ENCODE results near the gene AOC2. TPM values are rescaled to one million over a fixed set of nuclear protein-coding genes. Genes with fewer than 3 reads are reported as not detected.

AOC2 gene
- total and polyA plus RNA-seq, 2 of the 13 experiments (the other 11 are each of a cell fraction or from before 2014, with no cell fraction given) = 1.2 to 3.3 TPM

DNA sequence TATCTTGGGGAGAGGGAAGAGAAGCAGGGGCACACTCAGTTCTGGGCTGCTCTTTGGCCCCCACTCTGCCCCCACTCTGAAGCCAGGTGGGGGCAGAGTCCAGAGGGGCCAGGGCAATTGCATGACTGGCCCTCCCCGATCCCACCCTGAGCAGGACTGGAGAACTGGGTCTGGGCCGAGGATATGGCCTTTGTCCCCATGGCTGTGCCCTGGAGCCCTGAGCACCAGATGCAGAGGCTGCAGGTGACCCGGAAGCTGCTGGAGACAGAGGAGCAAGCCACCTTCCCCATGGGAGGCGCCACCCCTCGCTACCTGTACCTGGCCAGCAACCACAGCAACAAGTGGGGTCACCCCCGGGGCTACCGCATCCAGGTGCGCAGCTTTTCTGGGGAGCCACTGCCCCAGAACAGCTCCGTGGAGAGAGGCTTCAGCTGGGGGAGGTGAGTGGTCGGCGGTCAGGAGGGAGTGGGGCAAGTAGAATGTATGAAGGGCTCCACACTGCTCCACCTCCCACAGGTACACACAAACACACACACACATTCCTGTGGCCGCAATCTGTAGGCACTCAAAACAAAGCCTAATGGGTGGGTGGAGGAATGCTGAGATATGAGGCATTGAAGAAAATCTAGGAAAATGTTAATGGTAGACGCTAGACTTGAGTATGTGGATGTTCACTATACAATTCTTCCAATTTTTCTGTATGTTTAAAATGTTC, 28.0 kb downstream of the AOC2 start (continued):
- TF ChIP-seq HDAC2 (CRISPR knock-in tag; IDR thresholded peaks at IDR 0.05) (no peak), HMG20A (CRISPR knock-in tag; IDR thresholded peaks at IDR 0.05; ENCODE audit: borderline replicate concordance) (no peak), SRSF4 (IDR thresholded peaks at IDR 0.05; ENCODE audit: low read depth, low read length, poor library complexity, severe bottlenecking) (no peak), HNRNPUL1 (IDR thresholded peaks at IDR 0.05; ENCODE audit: low read depth, low read length) (no peak), ZBTB3 (CRISPR knock-in tag; IDR thresholded peaks at IDR 0.05; ENCODE audit: borderline replicate concordance, low read depth) (no peak), HNF4G (IDR thresholded peaks at IDR 0.05; ENCODE audit: borderline replicate concordance, low read depth, low read length) (peak; percentile 69), HNF4G (CRISPR knock-in tag; IDR thresholded peaks at IDR 0.05; ENCODE audit: borderline replicate concordance, low read depth) (peak; percentile 45; the same call in 1 of the 2 replicates), MYNN (CRISPR knock-in tag; IDR thresholded peaks at IDR 0.05; ENCODE audit: low read depth) (no peak), ZNF549 (CRISPR knock-in tag; IDR thresholded peaks at IDR 0.05) (no peak), POGZ (CRISPR knock-in tag; IDR thresholded peaks at IDR 0.05) (no peak), ZNF790 (CRISPR knock-in tag; IDR thresholded peaks at IDR 0.05; ENCODE audit: borderline replicate concordance) (no peak), ZNF772 (CRISPR knock-in tag; IDR thresholded peaks at IDR 0.05) (0 out of 2 replicates have a peak, but pooled peaks have one; percentile 27), NFE2L1 (CRISPR knock-in tag; IDR thresholded peaks at IDR 0.05; ENCODE audit: borderline replicate concordance) (no peak), MIXL1 (CRISPR knock-in tag; IDR thresholded peaks at IDR 0.05) (no peak), NCOA1 (CRISPR knock-in tag; IDR thresholded peaks at IDR 0.05) (no peak), ZSCAN29 (CRISPR knock-in tag; conservative IDR thresholded peaks at IDR 0.05) (no peak), MTA1 (CRISPR knock-in tag; IDR thresholded peaks at IDR 0.05; ENCODE audit: borderline replicate concordance) (peak; percentile 74; the same call in 1 of the 2 replicates), ATF7 (IDR thresholded peaks at IDR 0.05) (no peak), ATF7 (CRISPR knock-in tag; IDR thresholded peaks at IDR 0.05) (no peak)
- TF ChIP-seq, protein P1, sequence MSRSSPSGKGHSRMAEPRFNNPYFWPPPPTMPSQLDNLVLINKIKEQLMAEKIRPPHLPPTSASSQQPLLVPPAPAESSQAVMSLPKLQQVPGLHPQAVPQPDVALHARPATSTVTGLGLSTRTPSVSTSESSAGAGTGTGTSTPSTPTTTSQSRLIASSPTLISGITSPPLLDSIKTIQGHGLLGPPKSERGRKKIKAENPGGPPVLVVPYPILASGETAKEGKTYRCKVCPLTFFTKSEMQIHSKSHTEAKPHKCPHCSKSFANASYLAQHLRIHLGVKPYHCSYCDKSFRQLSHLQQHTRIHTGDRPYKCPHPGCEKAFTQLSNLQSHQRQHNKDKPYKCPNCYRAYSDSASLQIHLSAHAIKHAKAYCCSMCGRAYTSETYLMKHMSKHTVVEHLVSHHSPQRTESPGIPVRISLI (CRISPR knock-in tag; IDR thresholded peaks at IDR 0.05; ENCODE audit: borderline replicate concordance) = no peak
- TF ChIP-seq, protein P2, sequence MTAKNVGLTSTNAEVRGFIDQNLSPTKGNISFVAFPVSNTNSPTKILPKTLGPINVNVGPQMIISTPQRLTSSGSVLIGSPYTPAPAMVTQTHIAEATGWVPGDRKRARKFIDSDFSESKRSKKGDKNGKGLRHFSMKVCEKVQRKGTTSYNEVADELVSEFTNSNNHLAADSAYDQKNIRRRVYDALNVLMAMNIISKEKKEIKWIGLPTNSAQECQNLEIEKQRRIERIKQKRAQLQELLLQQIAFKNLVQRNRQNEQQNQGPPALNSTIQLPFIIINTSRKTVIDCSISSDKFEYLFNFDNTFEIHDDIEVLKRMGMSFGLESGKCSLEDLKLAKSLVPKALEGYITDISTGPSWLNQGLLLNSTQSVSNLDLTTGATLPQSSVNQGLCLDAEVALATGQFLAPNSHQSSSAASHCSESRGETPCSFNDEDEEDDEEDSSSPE (CRISPR knock-in tag; IDR thresholded peaks at IDR 0.05) = no peak
- TF ChIP-seq, protein P3, sequence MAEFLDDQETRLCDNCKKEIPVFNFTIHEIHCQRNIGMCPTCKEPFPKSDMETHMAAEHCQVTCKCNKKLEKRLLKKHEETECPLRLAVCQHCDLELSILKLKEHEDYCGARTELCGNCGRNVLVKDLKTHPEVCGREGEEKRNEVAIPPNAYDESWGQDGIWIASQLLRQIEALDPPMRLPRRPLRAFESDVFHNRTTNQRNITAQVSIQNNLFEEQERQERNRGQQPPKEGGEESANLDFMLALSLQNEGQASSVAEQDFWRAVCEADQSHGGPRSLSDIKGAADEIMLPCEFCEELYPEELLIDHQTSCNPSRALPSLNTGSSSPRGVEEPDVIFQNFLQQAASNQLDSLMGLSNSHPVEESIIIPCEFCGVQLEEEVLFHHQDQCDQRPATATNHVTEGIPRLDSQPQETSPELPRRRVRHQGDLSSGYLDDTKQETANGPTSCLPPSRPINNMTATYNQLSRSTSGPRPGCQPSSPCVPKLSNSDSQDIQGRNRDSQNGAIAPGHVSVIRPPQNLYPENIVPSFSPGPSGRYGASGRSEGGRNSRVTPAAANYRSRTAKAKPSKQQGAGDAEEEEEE (CRISPR knock-in tag; IDR thresholded peaks at IDR 0.05; ENCODE audit: borderline replicate concordance) = no peak
- TF ChIP-seq, protein P4, sequence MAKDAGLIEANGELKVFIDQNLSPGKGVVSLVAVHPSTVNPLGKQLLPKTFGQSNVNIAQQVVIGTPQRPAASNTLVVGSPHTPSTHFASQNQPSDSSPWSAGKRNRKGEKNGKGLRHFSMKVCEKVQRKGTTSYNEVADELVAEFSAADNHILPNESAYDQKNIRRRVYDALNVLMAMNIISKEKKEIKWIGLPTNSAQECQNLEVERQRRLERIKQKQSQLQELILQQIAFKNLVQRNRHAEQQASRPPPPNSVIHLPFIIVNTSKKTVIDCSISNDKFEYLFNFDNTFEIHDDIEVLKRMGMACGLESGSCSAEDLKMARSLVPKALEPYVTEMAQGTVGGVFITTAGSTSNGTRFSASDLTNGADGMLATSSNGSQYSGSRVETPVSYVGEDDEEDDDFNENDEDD (CRISPR knock-in tag; IDR thresholded peaks at IDR 0.05; ENCODE audit: borderline replicate concordance) = no peak
- TF ChIP-seq, protein P5, sequence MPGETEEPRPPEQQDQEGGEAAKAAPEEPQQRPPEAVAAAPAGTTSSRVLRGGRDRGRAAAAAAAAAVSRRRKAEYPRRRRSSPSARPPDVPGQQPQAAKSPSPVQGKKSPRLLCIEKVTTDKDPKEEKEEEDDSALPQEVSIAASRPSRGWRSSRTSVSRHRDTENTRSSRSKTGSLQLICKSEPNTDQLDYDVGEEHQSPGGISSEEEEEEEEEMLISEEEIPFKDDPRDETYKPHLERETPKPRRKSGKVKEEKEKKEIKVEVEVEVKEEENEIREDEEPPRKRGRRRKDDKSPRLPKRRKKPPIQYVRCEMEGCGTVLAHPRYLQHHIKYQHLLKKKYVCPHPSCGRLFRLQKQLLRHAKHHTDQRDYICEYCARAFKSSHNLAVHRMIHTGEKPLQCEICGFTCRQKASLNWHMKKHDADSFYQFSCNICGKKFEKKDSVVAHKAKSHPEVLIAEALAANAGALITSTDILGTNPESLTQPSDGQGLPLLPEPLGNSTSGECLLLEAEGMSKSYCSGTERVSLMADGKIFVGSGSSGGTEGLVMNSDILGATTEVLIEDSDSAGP (CRISPR knock-in tag; IDR thresholded peaks at IDR 0.05; ENCODE audit: borderline replicate concordance) = no peak

All from HepG2 (cell line).